Measurements from ENCODE around the gene DIO2.

The DIO2 gene

GRCh38 chr14:80150301-80150700 lies 61.0 kb downstream of the DIO2 start (continued):
- TF ChIP-seq CSRNP3 (CRISPR knock-in tag; IDR thresholded peaks at IDR 0.05) (no peak), BACH2 (CRISPR knock-in tag; IDR thresholded peaks at IDR 0.05; ENCODE audit: borderline replicate concordance) (no peak)

All from SK-N-SH treated with all-trans-retinoic acid at 6 μM for 48 hours (cell line).